ENCODE results near the gene ERI3. TPM values are rescaled to one million over a fixed set of nuclear protein-coding genes. Genes with fewer than 3 reads are reported as not detected.

The ERI3 gene
- total and polyA plus RNA-seq, 2 of the 13 experiments (the other 11 are each of a cell fraction or from before 2014, with no cell fraction given) = 35.6 to 35.9 TPM

- TF ChIP-seq ZNF280D (CRISPR knock-in tag; IDR thresholded peaks at IDR 0.05) (no peak), RELA (CRISPR knock-in tag; IDR thresholded peaks at IDR 0.05) (no peak), ZFP41 (CRISPR knock-in tag; IDR thresholded peaks at IDR 0.05; ENCODE audit: borderline replicate concordance) (no peak), ZNF572 (CRISPR knock-in tag; IDR thresholded peaks at IDR 0.05) (no peak), KMT2A (CRISPR knock-in tag; IDR thresholded peaks at IDR 0.05) (no peak), GPBP1L1 (CRISPR knock-in tag; IDR thresholded peaks at IDR 0.05) (no peak), NFKBIZ (CRISPR knock-in tag; IDR thresholded peaks at IDR 0.05) (no peak)
Observed at GRCh38 chr1:44221769-44222168, 133.3 kb downstream of the ERI3 start (continued).

- no peak overlapping the region for H3K4me2 ChIP-seq (ENCODE audit: low read depth, low read length)
- no peaks in the 10 kb centered on the region for H3K9me3 ChIP-seq (ENCODE audit: low read length)
- H3K9ac ChIP-seq (ENCODE audit: insufficient read depth, low read depth, low read length) = no peak overlapping the region
- WGBS (ENCODE audit: low lambda C conversion rate) = 100% methylated on average over 6 of the region's 10 CpGs
- peaks cover 21 to 40% of the 10 kb centered on the region in 2 experiments for H3K36me3 ChIP-seq (replicated peaks in 1 of 2; ENCODE audit: control insufficient read depth in 1 of 2, insufficient read depth in 2 of 2, low read length in 2 of 2)
- no peak overlapping the region for H2AFZ ChIP-seq (ENCODE audit: low read length)
- no peaks in the 10 kb centered on the region; a peak in 1 of 5 replicates for H3K27me3 ChIP-seq (ENCODE audit: control insufficient read depth in 1 of 2, insufficient read depth in 2 of 2, low read length in 2 of 2)
- no peaks in the 10 kb centered on the region for H4K20me1 ChIP-seq (ENCODE audit: insufficient read depth, low read length)
- in situ Hi-C loops (cut with HindIII; ENCODE audit: extremely low pct_ligation_motif_present, low pct_unique_long_range_greater_than_20kb) (loop anchor here (25.0 kb wide), 1 partner anchor 367 kb away; no protein-coding TSS in a partner anchor), intact Hi-C loops (cut with micrococcal nuclease; ENCODE audit: unreplicated experiment) (no loop called here)
- no TSS peak for BruUV-seq (replicated peaks)
- H3K27ac ChIP-seq (ENCODE audit: extremely low read length, insufficient read depth, low read length) = no peak overlapping the region
- no peak for DNase-seq (ENCODE audit: low spot score)
- ChIA-PET POLR2A (interaction anchor here (1.3 kb wide), 1 partner anchor 62 kb away, joined by 3 read pairs; no protein-coding TSS in a partner anchor), CTCF (ENCODE audit: low intra/inter-chr PET ratio, low total read pairs) (no interaction called here)
- no peaks in the 10 kb centered on the region for H3K79me2 ChIP-seq (ENCODE audit: insufficient read depth, low read length)
- TF ChIP-seq STAT5B (CRISPR knock-in tag; IDR thresholded peaks at IDR 0.05) = no peak
- TF ChIP-seq TBX3 (IDR thresholded peaks at IDR 0.05; ENCODE audit: borderline replicate concordance) = no peak
- TF ChIP-seq ZNF275 (CRISPR knock-in tag; IDR thresholded peaks at IDR 0.05; ENCODE audit: borderline replicate concordance) = no peak
- TF ChIP-seq, protein P1, sequence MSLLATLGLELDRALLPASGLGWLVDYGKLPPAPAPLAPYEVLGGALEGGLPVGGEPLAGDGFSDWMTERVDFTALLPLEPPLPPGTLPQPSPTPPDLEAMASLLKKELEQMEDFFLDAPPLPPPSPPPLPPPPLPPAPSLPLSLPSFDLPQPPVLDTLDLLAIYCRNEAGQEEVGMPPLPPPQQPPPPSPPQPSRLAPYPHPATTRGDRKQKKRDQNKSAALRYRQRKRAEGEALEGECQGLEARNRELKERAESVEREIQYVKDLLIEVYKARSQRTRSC (CRISPR knock-in tag; IDR thresholded peaks at IDR 0.05; ENCODE audit: low read depth) = no peak
- TF ChIP-seq, protein P2, sequence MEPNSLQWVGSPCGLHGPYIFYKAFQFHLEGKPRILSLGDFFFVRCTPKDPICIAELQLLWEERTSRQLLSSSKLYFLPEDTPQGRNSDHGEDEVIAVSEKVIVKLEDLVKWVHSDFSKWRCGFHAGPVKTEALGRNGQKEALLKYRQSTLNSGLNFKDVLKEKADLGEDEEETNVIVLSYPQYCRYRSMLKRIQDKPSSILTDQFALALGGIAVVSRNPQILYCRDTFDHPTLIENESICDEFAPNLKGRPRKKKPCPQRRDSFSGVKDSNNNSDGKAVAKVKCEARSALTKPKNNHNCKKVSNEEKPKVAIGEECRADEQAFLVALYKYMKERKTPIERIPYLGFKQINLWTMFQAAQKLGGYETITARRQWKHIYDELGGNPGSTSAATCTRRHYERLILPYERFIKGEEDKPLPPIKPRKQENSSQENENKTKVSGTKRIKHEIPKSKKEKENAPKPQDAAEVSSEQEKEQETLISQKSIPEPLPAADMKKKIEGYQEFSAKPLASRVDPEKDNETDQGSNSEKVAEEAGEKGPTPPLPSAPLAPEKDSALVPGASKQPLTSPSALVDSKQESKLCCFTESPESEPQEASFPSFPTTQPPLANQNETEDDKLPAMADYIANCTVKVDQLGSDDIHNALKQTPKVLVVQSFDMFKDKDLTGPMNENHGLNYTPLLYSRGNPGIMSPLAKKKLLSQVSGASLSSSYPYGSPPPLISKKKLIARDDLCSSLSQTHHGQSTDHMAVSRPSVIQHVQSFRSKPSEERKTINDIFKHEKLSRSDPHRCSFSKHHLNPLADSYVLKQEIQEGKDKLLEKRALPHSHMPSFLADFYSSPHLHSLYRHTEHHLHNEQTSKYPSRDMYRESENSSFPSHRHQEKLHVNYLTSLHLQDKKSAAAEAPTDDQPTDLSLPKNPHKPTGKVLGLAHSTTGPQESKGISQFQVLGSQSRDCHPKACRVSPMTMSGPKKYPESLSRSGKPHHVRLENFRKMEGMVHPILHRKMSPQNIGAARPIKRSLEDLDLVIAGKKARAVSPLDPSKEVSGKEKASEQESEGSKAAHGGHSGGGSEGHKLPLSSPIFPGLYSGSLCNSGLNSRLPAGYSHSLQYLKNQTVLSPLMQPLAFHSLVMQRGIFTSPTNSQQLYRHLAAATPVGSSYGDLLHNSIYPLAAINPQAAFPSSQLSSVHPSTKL (CRISPR knock-in tag; IDR thresholded peaks at IDR 0.05) = no peak
- TF ChIP-seq ZNF563 (CRISPR knock-in tag; IDR thresholded peaks at IDR 0.05) = no peak
- TF ChIP-seq ZFP36L2 (CRISPR knock-in tag; IDR thresholded peaks at IDR 0.05) = no peak
- ATAC-seq = no peak
- H3K4me1 ChIP-seq (ENCODE audit: insufficient read depth, low read length) = peaks cover 13% of the 10 kb centered on the region
- no peak overlapping the region for H3K4me3 ChIP-seq (replicated peaks in 1 of 3; ENCODE audit: insufficient read depth in 1 of 3, low read depth in 2 of 3, low read length in 3 of 3)
- no peak for FAIRE-seq
Observed at GRCh38 chr1:44220755-44221154, 134.3 kb downstream of the ERI3 start.
